Measurements from ENCODE around the gene PON2. TPM values are rescaled to one million over a fixed set of nuclear protein-coding genes. Genes with fewer than 3 reads are reported as not detected.

Gene PON2
- total and polyA plus RNA-seq, 2 donors (not counting 1 experiment from before 2014, with no cell fraction given) = 72.8 to 140 TPM

DNA sequence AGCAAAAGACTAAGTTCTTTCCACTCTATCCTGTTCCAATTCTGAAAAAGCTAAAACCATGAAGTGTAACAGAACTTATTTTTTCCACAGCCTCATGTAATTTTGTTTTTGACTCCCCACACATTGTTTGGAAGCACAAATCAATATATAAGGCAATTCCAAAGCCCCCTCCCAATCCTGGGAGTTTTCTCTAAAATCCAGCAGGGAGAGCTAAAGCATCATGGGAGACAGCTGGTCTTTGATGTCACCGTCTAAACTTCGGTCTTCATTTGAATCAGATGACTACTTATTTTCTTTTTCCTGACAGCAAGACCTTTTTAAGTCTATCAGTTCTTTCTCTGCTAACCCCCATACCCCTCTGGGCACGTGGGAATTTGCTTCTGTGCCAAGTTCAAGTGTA, 77.2 kb downstream of the PON2 start:
- H3K79me2 ChIP-seq (ENCODE audit: control insufficient read depth, insufficient read depth, low read length) = no peaks in the 10 kb centered on the region
- no peaks in the 10 kb centered on the region for H3K36me3 ChIP-seq (ENCODE audit: control insufficient read depth, insufficient read depth, low read length)
- no peak overlapping the region for H3K9ac ChIP-seq (ENCODE audit: insufficient read depth, low read length)
- no peak overlapping the region for H3K27ac ChIP-seq (ENCODE audit: insufficient read depth, low read length)
- H3K27me3 ChIP-seq (ENCODE audit: control insufficient read depth, insufficient read depth, low read length) = no peaks in the 10 kb centered on the region
- TF ChIP-seq EZH2 (IDR thresholded peaks at IDR 0.05; ENCODE audit: low read length, missing control alignments) = no peak
- TF ChIP-seq, protein P1, sequence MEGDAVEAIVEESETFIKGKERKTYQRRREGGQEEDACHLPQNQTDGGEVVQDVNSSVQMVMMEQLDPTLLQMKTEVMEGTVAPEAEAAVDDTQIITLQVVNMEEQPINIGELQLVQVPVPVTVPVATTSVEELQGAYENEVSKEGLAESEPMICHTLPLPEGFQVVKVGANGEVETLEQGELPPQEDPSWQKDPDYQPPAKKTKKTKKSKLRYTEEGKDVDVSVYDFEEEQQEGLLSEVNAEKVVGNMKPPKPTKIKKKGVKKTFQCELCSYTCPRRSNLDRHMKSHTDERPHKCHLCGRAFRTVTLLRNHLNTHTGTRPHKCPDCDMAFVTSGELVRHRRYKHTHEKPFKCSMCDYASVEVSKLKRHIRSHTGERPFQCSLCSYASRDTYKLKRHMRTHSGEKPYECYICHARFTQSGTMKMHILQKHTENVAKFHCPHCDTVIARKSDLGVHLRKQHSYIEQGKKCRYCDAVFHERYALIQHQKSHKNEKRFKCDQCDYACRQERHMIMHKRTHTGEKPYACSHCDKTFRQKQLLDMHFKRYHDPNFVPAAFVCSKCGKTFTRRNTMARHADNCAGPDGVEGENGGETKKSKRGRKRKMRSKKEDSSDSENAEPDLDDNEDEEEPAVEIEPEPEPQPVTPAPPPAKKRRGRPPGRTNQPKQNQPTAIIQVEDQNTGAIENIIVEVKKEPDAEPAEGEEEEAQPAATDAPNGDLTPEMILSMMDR (conservative IDR thresholded peaks at IDR 0.05 in 1 of 2, IDR thresholded peaks at IDR 0.05 in 1 of 2; ENCODE audit: low read depth in 1 of 2, low read length in 2 of 2) = peak in 1 of 2 donors; percentile 30
- peak in 1 of 2 donors; percentile 5 for DNase-seq (ENCODE audit: low read depth in 2 of 2)
- H2AFZ ChIP-seq (ENCODE audit: low read length) = no peak overlapping the region
- H3K4me3 ChIP-seq (replicated peaks in 1 of 4; ENCODE audit: control extremely low read depth in 1 of 4, insufficient read depth in 1 of 4, low read depth in 3 of 4, low read length in 4 of 4) = no peak overlapping the region
- H3K4me2 ChIP-seq (ENCODE audit: extremely low read depth, insufficient read depth, low read length) = no peak overlapping the region
- H3K4me1 ChIP-seq (ENCODE audit: control insufficient read depth, extremely low read depth, insufficient read depth, low read length) = no peaks in the 10 kb centered on the region
- no peaks in the 10 kb centered on the region for H3K9me3 ChIP-seq (ENCODE audit: control insufficient read depth, insufficient read depth, low read depth, low read length)
- no peaks in the 10 kb centered on the region for H4K20me1 ChIP-seq (ENCODE audit: control insufficient read depth, extremely low read depth, insufficient read depth, low read length)

Other genes starting within 250 kb of the PON2 start
- gene PON1, start 110.5 kb downstream of the PON2 start, total RNA-seq = not detected in 2 replicates
- gene PON1, start 110.5 kb downstream of the PON2 start, polyA plus RNA-seq = not detected in 2 replicates
- under 0.01 TPM in 2 replicates for gene PON3, start 38.7 kb downstream of the PON2 start, total RNA-seq
- 0.50 TPM in 1 of 2 replicates, not detected in the other for gene PON3, start 38.7 kb downstream of the PON2 start, polyA plus RNA-seq
- not detected in 2 replicates for gene ASB4, start 50.9 kb upstream of the PON2 start, total RNA-seq
- not detected in 2 replicates for gene ASB4, start 50.9 kb upstream of the PON2 start, polyA plus RNA-seq
- 2.8 and 3.1 TPM in 2 replicates for gene PDK4, start 161.5 kb upstream of the PON2 start, total RNA-seq
- gene PDK4, start 161.5 kb upstream of the PON2 start, polyA plus RNA-seq = 0.09 and 0.20 TPM in 2 replicates